Measurements from ENCODE around the gene MMP25.

GRCh38 chr16:3046641-3047386 is 453 bp downstream of the MMP25 start:
- no peak for TF ChIP-seq CTCF (conservative IDR thresholded peaks at IDR 0.05; ENCODE audit: low read length)
- no peak for TF ChIP-seq EZH2phosphoT487 (IDR thresholded peaks at IDR 0.05; ENCODE audit: borderline replicate concordance, low read depth, low read length)

All from OCI-LY7 (cell line).